ENCODE data around the gene ZNF550. TPM values are rescaled to one million over a fixed set of nuclear protein-coding genes. Genes with fewer than 3 reads are reported as not detected.

Gene ZNF550
- total and polyA plus RNA-seq, 9 of the 15 experiments (the other 6 are each of a cell fraction or from before 2014, with no cell fraction given), result 1.6 to 11.8 (median 4.3) TPM

GRCh38 chr19:57559404-57560025, at the start of gene ZNF550 (continued):
- TF ChIP-seq KDM4B (IDR thresholded peaks at IDR 0.05; ENCODE audit: borderline replicate concordance in 2 of 2, low read depth in 1 of 2), result peak in 1 of 2 experiments; percentile 63; a peak in 1 of 4 replicates
- TF ChIP-seq HES1 (IDR thresholded peaks at IDR 0.05; ENCODE audit: low read depth), result no peak
- TF ChIP-seq ZBTB12 (CRISPR knock-in tag; IDR thresholded peaks at IDR 0.05), result 0 out of 2 replicates have a peak, but pooled peaks have one; percentile 11
- 0 out of 2 replicates have a peak, but pooled peaks have one; percentile 41 for TF ChIP-seq SRSF1 (IDR thresholded peaks at IDR 0.05; ENCODE audit: low read depth, low read length)
- no peak for TF ChIP-seq E2F8 (IDR thresholded peaks at IDR 0.05; ENCODE audit: low read depth, partially characterized antibody)
- no peak for TF ChIP-seq ZNF592 (IDR thresholded peaks at IDR 0.05)
- peak; percentile 82 for TF ChIP-seq CXXC5 (CRISPR knock-in tag; IDR thresholded peaks at IDR 0.05)
- TF ChIP-seq NR2C2 (CRISPR knock-in tag; IDR thresholded peaks at IDR 0.05), result no peak
- TF ChIP-seq NR2C2 (tag; IDR thresholded peaks at IDR 0.05), result no peak

Measured in K562 (cell line).